Endometrial microvascular endothelial cells (primary cell): ENCODE data around the gene RBM43. TPM values are rescaled to one million over a fixed set of nuclear protein-coding genes. Genes with fewer than 3 reads are reported as not detected.
"Not testable (repeated sequence)": the region's sequence is repeated elsewhere in the genome, so short reads cannot be mapped to it uniquely, and the experiment has no call there.

Experiments used
- in situ Hi-C: cut with HindIII; loops from 2 replicates; pipeline ENCODE4 v1.10.0; 2017; ENCODE audit warnings: low sequenced_read_pairs, low pct_unique_long_range_greater_than_20kb; ENCODE audit errors: inconsistent ontology term
- total RNA-seq: library from RNA; depleted of rRNA; stranded (reverse); fragments of >200 nt; gene quantifications from one replicate; pipeline ENCODE4 v1.2.3, GENCODE V29; 2015; ENCODE audit errors: inconsistent ontology term

RBM43 gene
- total RNA-seq, 1 donor from 2014 or later = 4.2 TPM

DNA sequence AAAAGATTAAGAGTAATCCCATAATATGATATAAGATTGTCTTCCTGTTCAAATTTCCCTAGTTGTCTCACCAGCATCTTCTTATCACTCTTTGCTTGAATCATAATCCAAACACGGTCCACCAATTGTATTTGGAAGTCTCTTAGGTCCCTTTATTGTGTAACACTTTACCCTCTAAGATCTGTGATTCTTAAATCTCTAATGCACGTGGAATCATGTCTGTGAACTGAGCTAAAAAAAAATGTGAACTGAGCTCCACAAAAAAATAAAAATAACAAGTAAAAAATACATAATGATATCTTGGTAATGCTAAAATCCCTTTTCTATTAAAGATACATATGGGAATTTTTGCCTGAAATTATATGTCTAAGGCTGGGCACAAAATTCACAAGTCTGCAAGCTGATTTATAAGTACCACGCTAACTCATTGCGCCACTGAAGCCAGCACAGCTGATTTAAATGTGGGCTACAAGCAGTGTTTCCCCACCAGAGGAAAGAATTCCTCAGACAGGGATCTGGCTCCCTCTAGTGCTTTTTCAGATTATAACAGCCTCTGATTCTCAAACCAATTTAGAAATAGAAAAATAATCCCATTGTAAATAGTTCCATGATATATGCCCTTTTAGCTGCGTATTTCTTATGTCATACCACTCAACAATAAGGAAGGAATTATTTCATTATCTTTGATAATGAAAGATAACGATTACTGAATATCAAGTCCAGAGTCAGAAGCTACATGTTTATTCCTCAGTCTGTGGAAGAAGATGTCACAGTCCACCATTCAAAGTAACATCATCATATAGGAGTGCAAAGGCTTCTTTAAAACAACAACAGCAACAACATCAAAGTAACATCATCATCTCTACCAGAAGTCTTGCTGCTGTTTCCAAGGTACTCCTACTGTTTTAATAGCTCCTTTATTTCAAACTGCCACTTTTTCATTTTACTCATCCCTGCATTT is 22.9 kb downstream of the RBM43 start:
- in situ Hi-C loops = no loop called here

DNA sequence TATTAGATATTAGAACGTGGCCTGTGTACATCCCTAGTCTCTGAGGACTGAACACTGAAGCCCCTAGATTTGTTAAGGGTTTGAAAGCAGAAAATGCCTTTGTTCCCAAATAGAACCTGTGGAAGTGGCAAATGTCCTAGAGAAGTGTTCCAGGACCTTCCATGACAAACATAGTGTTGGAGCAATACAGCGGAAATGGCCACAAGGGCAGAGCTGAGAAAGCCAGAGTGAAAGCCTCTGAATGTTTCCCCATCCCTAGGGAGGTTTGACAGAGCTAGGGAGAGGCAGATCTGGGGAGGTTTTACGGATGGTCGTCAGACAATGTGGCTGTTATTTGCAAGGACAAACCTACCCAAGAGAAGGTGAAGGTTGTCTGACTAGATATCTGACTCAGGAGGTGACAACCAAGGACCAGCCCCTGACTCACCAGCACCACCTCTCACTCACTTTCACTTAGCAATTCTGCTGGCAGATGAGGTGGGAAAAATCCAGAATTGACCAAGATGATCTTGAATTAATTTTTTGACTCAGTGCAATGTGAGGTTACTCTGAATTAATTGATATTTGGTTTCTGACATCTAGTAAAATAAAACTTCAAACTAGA is 24.1 kb downstream of the RBM43 start:
- in situ Hi-C loops = no loop called here

DNA sequence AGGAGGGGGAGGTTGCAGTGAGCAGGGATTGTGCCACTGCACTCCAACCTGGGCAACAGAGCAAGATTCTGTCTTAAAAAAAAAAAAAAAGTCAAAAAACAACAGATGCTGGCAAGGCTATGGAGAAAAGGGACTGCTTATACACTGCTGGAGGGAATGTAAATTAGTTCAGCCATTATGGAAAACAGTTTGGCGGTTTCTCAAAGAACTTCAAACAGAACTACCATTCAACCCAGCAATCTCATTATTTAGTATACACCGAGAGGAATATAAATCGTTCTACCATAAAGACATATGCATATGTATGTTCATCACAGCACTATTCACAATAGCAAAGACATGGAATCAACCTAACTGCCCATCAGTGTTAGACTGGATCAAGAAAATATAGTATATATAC is 27.9 kb downstream of the RBM43 start:
- in situ Hi-C loops = not testable (repeated sequence)

DNA sequence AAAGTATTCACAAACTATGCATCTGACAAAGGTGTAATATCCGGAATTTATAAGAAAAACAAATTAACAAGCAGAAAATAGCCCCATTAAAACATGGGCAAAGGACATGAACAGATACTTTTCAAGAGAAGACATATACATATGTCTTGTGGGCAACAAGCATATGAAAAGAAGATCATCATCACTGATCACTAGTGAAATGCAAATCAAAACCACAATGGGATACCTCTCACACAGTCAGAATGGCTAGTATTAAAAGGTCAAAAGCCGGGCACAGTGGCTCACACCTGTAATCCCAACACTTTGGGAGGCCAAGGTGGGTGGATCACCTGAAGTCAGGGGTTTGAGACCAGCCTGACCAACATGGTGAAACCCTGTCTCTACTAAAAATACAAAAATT is 28.4 kb downstream of the RBM43 start:
- in situ Hi-C loops = not testable (repeated sequence)

DNA sequence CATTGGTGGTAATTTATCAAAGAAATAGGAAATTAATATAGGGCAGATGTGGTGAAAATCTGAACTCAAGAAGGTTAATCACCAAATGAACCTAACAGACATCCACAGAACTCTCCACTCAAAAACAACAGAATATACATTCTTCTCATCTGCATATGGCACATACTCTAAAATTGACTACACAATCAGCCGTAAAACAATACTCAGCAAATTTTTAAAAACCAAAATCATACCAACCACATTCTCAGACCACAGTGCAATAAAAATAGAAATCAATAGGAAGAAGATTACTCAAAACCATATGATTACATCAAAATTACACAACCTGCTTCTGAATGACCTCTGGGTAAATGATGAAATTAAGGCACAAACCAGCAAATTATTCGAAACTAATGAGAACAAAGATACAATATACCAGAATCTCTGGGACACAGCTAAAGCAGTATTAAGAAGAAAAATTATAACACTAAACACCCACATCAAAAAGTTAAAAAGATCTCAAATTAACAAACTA is 31.0 kb downstream of the RBM43 start:
- in situ Hi-C loops = no loop called here

DNA sequence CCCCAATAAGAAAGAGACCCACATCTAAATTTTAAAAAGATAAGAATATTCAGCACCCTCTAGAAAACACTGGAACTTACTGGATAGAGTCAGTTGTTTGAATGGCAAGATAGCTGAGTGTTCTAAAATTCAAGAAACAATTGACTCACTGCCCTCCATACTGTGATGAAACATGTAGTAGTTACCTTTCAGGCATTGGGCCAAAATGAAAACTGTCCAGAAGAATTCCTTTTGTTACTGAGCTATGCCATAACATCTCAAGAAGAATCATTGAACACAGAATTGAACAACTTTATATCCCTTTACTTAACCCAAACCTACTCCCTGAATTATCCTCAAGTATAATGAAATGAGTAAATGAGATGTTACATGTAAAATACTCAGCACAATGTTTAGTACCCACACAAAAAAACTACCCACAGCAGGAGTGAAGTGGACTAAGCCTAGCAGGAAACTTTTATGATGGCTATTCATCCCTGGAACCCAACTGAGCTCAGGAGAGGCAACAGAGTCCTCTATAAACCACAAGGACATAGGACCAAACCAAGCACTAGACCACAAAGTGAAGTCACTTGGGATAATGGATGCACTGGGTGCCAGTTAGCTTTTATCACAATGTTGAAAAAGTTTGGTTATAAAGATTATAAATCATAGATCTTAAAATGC is 32.7 kb downstream of the RBM43 start:
- in situ Hi-C loops = no loop called here

DNA sequence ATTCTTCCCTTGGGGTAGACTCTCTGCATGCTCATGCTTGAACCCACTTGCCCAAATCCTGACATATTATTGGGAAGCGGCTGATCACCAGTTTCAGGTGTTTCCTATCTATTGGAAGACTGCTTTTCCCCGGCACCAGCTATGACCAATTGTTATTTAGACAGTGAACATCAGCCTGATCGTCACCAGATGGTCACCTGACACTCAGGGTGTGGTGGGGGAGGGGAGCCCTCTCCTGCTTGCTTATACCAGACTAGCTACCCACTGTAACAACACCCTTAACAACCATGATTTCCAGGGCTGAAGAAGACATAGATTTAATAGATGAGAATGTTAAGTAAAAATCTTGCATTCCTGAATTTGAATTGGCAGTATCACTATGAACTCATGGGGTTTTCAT is 44.3 kb downstream of the RBM43 start:
- in situ Hi-C loops = no loop called here

DNA sequence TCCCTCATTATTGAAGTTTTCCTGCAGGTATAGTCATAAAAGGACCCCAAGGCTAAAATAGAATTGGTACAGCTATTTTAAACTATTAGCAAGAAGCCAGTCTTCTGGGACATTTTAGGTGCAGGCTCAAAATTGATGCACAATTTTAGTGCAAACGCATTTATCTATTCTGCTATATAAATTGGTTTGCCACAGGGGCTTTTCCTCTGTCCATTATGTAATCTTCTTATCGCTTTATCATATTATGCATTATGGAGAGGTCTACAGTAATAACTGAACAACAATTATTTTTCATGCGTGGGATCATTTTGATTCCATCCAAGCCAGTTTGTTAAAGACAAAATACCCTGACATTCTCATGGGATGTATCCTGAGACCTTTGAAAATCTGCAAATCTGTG is 54.6 kb downstream of the RBM43 start:
- in situ Hi-C loops = no loop called here

DNA sequence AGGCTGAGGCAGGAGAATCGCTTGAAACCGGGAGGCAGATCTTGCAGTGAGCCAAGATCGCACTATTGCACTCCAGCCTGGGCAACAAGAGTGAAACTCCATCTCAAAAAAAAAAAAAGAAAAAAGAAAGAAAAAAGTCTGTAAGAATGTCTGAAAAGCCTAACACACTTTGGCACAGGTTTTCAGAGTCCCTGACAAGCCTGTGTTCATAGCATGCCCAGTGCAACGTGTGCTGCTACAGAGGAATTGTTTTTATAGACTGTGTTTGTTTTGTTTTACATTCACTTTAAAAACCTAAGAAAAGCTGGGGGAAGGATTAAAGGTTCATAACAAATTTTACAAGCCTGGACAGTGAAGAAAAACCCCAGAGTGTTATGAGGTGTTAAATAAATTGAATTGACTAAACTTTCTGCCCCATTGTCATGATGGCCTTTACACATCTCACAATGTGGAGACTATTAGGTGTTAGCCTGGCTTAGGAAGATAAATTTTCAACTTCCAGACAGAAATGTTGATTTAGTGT is 55.2 kb downstream of the RBM43 start:
- in situ Hi-C loops = no loop called here

DNA sequence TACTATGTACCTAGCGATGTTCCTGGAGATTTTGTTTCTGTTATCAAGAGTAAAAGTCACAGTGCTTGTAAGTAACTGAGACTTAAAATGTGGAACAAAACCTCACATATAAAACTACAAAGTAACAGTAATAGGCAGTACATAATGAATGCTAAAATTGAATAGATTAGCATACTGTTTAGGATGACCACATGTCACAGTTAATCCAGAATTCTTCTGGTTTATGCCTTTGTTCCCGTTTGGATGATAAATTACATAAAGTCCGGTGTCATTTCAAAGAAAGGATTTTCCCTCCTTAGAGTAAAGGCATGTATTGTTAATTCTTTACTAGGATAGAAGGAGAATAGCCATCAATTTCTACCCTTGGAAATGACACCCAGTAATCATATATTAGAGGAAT is 56.1 kb downstream of the RBM43 start:
- in situ Hi-C loops = no loop called here

DNA sequence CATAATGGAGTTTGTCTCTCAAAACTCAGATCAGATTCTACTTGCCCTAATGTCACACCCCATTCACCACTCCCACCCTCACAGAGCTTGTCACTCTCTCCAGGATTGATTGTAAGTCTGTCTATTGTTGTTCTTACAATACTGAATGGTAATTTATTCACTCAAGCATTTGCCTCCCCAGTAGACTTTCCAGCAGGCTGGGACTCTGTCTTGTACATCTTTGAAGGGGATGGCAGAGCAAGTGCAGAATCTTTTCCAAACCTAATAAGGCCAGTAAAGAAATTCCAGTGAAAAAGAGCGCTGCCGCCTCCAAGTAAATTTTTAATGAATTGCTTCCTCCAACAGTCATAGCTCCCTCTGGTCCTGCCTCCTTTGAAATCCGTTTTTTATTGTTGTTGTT is 56.9 kb downstream of the RBM43 start:
- in situ Hi-C loops = no loop called here

DNA sequence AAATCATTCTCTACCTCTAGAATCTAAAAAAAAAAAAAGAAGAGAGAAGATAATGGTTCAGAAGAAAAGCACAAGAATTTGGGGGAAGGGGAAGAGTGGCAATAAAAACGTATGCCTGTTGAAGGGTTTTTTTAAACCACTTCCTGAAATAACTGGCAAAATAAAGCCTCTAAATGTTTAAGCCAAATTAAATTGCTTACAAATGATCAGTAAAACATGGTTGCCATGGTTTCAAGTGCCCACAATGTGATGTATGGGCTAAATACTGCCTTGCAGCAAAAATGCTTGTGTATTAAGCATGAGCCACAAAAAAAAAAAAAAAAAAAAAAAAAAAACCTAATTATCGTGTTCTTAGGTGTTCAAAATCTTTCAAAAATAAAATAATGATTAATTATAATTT is 60.8 kb downstream of the RBM43 start:
- in situ Hi-C loops = no loop called here

DNA sequence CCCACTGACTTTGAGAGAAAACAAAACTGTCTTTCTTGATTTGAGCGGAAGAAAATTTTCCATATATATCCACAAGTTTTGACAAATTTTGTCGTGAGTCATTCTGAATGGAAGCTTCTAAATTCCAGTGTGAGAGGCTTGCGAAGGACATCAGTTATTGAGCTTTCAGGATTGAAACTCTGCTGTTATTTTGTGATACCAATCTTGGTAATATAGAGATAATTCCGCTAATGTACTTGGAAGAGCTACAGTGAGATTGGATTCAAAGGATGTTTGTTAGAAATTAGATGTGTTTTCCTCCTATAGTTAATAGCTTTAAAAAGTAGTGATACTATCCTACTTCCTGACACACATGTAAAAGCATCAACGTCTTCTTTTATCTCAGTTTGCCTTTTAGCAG is 61.4 kb downstream of the RBM43 start:
- in situ Hi-C loops = no loop called here

DNA sequence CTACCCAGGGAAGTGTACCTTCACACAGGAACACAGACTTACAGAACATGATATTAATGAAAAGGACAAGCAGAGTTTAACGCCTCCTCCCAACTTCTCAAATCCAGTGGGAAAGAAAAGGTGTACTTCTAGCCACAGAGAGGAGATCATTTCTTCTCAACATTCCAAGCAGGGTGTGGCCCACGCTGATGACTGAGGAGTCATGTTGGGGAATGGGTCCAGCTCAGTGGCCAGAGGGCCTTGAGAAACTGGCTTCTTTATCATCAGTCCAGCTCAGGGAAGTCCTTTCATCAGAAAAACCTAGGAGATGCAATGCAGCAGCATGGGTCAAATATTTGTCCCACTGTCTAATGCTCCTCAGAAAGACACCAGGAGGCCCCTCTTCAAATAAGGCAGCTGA is 63.0 kb downstream of the RBM43 start:
- in situ Hi-C loops = no loop called here

Other genes with a start within 250 kb of the RBM43 start
- 40.8 TPM for gene NMI, start 27.8 kb upstream of the RBM43 start, total RNA-seq
- gene TNFAIP6, start 95.7 kb upstream of the RBM43 start, total RNA-seq = not detected
- gene RIF1, start 148.0 kb upstream of the RBM43 start, total RNA-seq = 26.6 TPM